Keratinocyte (primary cell): ENCODE measurements around the gene AP4S1. TPM values are rescaled to one million over a fixed set of nuclear protein-coding genes. Genes with fewer than 3 reads are reported as not detected.

ENCODE experiments used
- DNase-seq: peaks from one replicate; pipeline ENCODE4 v3.0.0-alpha.2; 2011; ENCODE audit warnings: low read depth, missing footprints, low spot score
- FAIRE-seq: peaks from 2 replicates; lab custom pipeline; 2011; peaks lifted over from hg19 to GRCh38; lab: Jason Lieb, UNC
- H2AFZ ChIP-seq: 2 replicates; pipeline ENCODE4 v1.6.0; 2012; ENCODE audit warnings: low read length, control low read depth, inconsistent platforms; ENCODE audit not compliant: control insufficient read depth
- H3K27ac ChIP-seq: 2 replicates; pipeline ENCODE4 v1.5.1; 2011; ENCODE audit warnings: low read length; ENCODE audit not compliant: control insufficient read depth, insufficient read depth
- H3K27me3 ChIP-seq: 3 replicates; pipeline ENCODE4 v1.6.0; 2011; ENCODE audit warnings: low read length; ENCODE audit not compliant: control insufficient read depth, insufficient read depth; ENCODE audit errors: extremely low read depth
- H3K36me3 ChIP-seq, 2 experiments: 2 replicates in 1 of 2; 3 replicates in 1 of 2; pipeline ENCODE4 v1.5.1; 2011; ENCODE audit warnings: low read length in 2 of 2, mild to moderate bottlenecking in 1 of 2; ENCODE audit not compliant: control insufficient read depth in 2 of 2, insufficient read depth in 2 of 2; ENCODE audit errors: extremely low read depth in 1 of 2
- H3K4me1 ChIP-seq: 3 replicates; pipeline ENCODE4 v1.5.1; 2011; ENCODE audit warnings: low read length; ENCODE audit not compliant: control insufficient read depth, insufficient read depth; ENCODE audit errors: extremely low read depth
- H3K4me2 ChIP-seq: 3 replicates; pipeline ENCODE4 v1.6.0; 2011; ENCODE audit warnings: low read depth, low read length; ENCODE audit not compliant: control insufficient read depth, insufficient read depth; ENCODE audit errors: extremely low read depth
- H3K4me3 ChIP-seq, 3 experiments: fragments of 200-600 bp in 1 of 3; sonication (generic) in 1 of 3; 2 replicates in 2 of 3; 3 replicates in 1 of 3; pipeline ENCODE4 v1.5.1; 2011 to 2016; ENCODE audit warnings: low read length in 3 of 3, mild to moderate bottlenecking in 3 of 3, control low read depth in 2 of 3, inconsistent platforms in 1 of 3, low read depth in 1 of 3, mixed read lengths in 1 of 3, mixed run types in 1 of 3, moderate library complexity in 1 of 3; ENCODE audit not compliant: control insufficient read depth in 2 of 3, insufficient read depth in 2 of 3; ENCODE audit errors: extremely low read depth in 1 of 3
- H3K79me2 ChIP-seq: 2 replicates; pipeline ENCODE4 v1.6.0; 2012; ENCODE audit warnings: low read length; ENCODE audit not compliant: control insufficient read depth, insufficient read depth
- H3K9ac ChIP-seq: 3 replicates; pipeline ENCODE4 v1.6.0; 2011; ENCODE audit warnings: low read length; ENCODE audit not compliant: control insufficient read depth, insufficient read depth; ENCODE audit errors: extremely low read depth
- H3K9me1 ChIP-seq: 3 replicates; pipeline ENCODE4 v1.6.0; 2011; ENCODE audit warnings: low read length; ENCODE audit not compliant: control insufficient read depth, insufficient read depth; ENCODE audit errors: extremely low read depth
- H3K9me3 ChIP-seq: 2 replicates; pipeline ENCODE4 v1.5.1; 2012; ENCODE audit warnings: low read depth, low read length; ENCODE audit not compliant: control insufficient read depth
- H4K20me1 ChIP-seq: 3 replicates; pipeline ENCODE4 v1.6.0; 2011; ENCODE audit warnings: low read length; ENCODE audit not compliant: control insufficient read depth, insufficient read depth; ENCODE audit errors: extremely low read depth
- CTCF ChIP-seq, 3 experiments: IDR thresholded peaks in 1 of 3; conservative IDR thresholded peaks in 1 of 3; optimal IDR thresholded peaks in 1 of 3; 2 replicates in 2 of 3; 3 replicates in 1 of 3; pipeline versions ENCODE3 to v1.5.1; 2011; ENCODE audit warnings: low read length in 3 of 3, mild to moderate bottlenecking in 3 of 3, moderate library complexity in 2 of 3, control low read depth in 1 of 3, inconsistent platforms in 1 of 3; ENCODE audit not compliant: insufficient read depth in 2 of 3; ENCODE audit errors: extremely low read depth in 1 of 3
- EZH2 ChIP-seq: IDR thresholded peaks from one replicate; pipeline ENCODE4 v1.6.1; 2012; ENCODE audit warnings: inconsistent platforms, mild to moderate bottlenecking, low read length, moderate library complexity
- dilution Hi-C: fragments of 300-500 bp; cut with MboI; formaldehyde crosslinking; loops from one replicate; pipeline ENCODE4 v1.7.0; 2020; ENCODE audit warnings: low sequenced_read_pairs; ENCODE audit not compliant: extremely low pct_ligation_motif_present
- polyA plus RNA-seq, 5 experiments: library from polyadenylated mRNA; depleted of rRNA in 3 of 5; stranded (reverse) in 3 of 5; stranded (forward) in 1 of 5; unstranded in 1 of 5; fragments of >200 nt; gene quantifications; 1 replicate in 1 of 5; 2 replicates in 3 of 5; 3 replicates in 1 of 5; pipeline versions ENCODE4 v1.2.1 to v1.2.3, GENCODE V29; 2011 to 2012; ENCODE audit warnings: missing spikeins in 2 of 5, low read depth in 1 of 5, low replicate concordance in 1 of 5

Gene AP4S1
- polyA plus RNA-seq, 1 donor (not counting 4 experiments of a cell fraction or from before 2014, with no cell fraction given) = 6.2 TPM

- dilution Hi-C loops = no loop called here
- Histone ChIP-seq H2AFZ (no peak overlapping the region), H3K9ac (peak overlapping the region; percentile 87), H3K79me2 (peaks cover 67% of the 10 kb centered on the region), H3K4me2 (peak overlapping the region; percentile 88), H3K27ac (peak overlapping the region; percentile 96), H3K4me1 (no peaks in the 10 kb centered on the region), H3K9me3 (no peaks in the 10 kb centered on the region), H3K27me3 (no peaks in the 10 kb centered on the region), H3K9me1 (no peaks in the 10 kb centered on the region), H3K4me3 (peak overlapping the region; percentile 91 to 96 (median 91)), H4K20me1 (peaks cover 6% of the 10 kb centered on the region), H3K36me3 (peaks cover 3 to 14% of the 10 kb centered on the region in 2 experiments)
- no peak for DNase-seq
- TF ChIP-seq CTCF (optimal IDR thresholded peaks at IDR 0.05 in 1 of 3, IDR thresholded peaks at IDR 0.05 in 1 of 3, conservative IDR thresholded peaks at IDR 0.05 in 1 of 3; ENCODE audit: extremely low read depth in 1 of 3, insufficient read depth in 2 of 3, low read length in 3 of 3) = no peak
- TF ChIP-seq EZH2 = no peak
- FAIRE-seq = no peak
Measured at GRCh38 chr14:31024577-31025366, 677 bp upstream of the AP4S1 start.

- dilution Hi-C loops = no loop called here
- H4K20me1 ChIP-seq = peaks cover 6% of the 10 kb centered on the region
- peaks cover under 1 to 8% of the 10 kb centered on the region in 2 experiments for H3K36me3 ChIP-seq
- no peaks in the 10 kb centered on the region for H3K9me3 ChIP-seq
- FAIRE-seq (no peak), DNase-seq (no peak)
- H3K4me1 ChIP-seq = peaks cover 1% of the 10 kb centered on the region
- peak within 1 kb of the TSS; percentile 91 to 96 (median 91) for H3K4me3 ChIP-seq
- TF ChIP-seq CTCF (optimal IDR thresholded peaks at IDR 0.05 in 1 of 3, IDR thresholded peaks at IDR 0.05 in 1 of 3, conservative IDR thresholded peaks at IDR 0.05 in 1 of 3; ENCODE audit: extremely low read depth in 1 of 3, insufficient read depth in 2 of 3, low read length in 3 of 3) (no peak), EZH2 (no peak)
- no peaks in the 10 kb centered on the region for H3K9me1 ChIP-seq
- peak within 1 kb of the TSS; percentile 76 for H2AFZ ChIP-seq
- no peaks in the 10 kb centered on the region for H3K27me3 ChIP-seq
- H3K27ac ChIP-seq = peak within 1 kb of the TSS; percentile 96
- H3K79me2 ChIP-seq = peaks cover 54% of the 10 kb centered on the region
- H3K9ac ChIP-seq = peak within 1 kb of the TSS; percentile 87
- peak within 1 kb of the TSS; percentile 90 for H3K4me2 ChIP-seq
Measured at GRCh38 chr14:31026077-31026449, 614 bp downstream of the AP4S1 start, which contains the start of gene STRN3. STRN3 (minus strand) TSS chr14:31026379; CDS start chr14:31026185, 194 bp downstream.
